Fibroblast of skin of right biceps (primary cell): ENCODE measurements around the gene GTF2A1.

ENCODE experiments used
- DNase-seq: peaks from one replicate; pipeline ENCODE4 v3.0.0-alpha.2; 2013

Gene GTF2A1

GRCh38 chr14:81172881-81173280 lies 47.9 kb downstream of the GTF2A1 start:
- peak; percentile 14 for DNase-seq

- DNase-seq, result peak; percentile 21
Observed at GRCh38 chr14:81172353-81172752, 48.4 kb downstream of the GTF2A1 start.

GRCh38 chr14:81170829-81171195 lies 49.9 kb downstream of the GTF2A1 start:
- DNase-seq, result no peak

GRCh38 chr14:81170104-81170828 lies 50.5 kb downstream of the GTF2A1 start:
- peak; percentile 85 for DNase-seq

- peak; percentile 18 for DNase-seq
Observed at GRCh38 chr14:81169711-81170103, 51.1 kb downstream of the GTF2A1 start.

- DNase-seq, result no peak
Observed at GRCh38 chr14:81169267-81169666, 51.5 kb downstream of the GTF2A1 start.

- no peak for DNase-seq
Observed at GRCh38 chr14:81166121-81166520, 54.6 kb downstream of the GTF2A1 start.

GRCh38 chr14:81165188-81165587 lies 55.6 kb downstream of the GTF2A1 start:
- no peak for DNase-seq

- DNase-seq, result peak; percentile 73
Observed at GRCh38 chr14:81164167-81164774, 56.5 kb downstream of the GTF2A1 start.

GRCh38 chr14:81162941-81163340 lies 57.8 kb downstream of the GTF2A1 start:
- peak; percentile 10 for DNase-seq

- no peak for DNase-seq
Observed at GRCh38 chr14:81161749-81162148, 59.0 kb downstream of the GTF2A1 start.

GRCh38 chr14:81161088-81161487 lies 59.7 kb downstream of the GTF2A1 start:
- DNase-seq, result no peak

GRCh38 chr14:81157431-81157830 lies 63.3 kb downstream of the GTF2A1 start:
- peak; percentile 20 for DNase-seq

GRCh38 chr14:81153187-81153586 lies 67.6 kb downstream of the GTF2A1 start:
- no peak for DNase-seq

GRCh38 chr14:81148635-81149034 lies 72.1 kb downstream of the GTF2A1 start:
- DNase-seq, result no peak

GRCh38 chr14:81147140-81147897 lies 73.4 kb downstream of the GTF2A1 start:
- no peak for DNase-seq

- no peak for DNase-seq
Observed at GRCh38 chr14:81144824-81145603, 75.7 kb downstream of the GTF2A1 start.

- no peak for DNase-seq
Observed at GRCh38 chr14:81143793-81144192, 77.0 kb downstream of the GTF2A1 start.

GRCh38 chr14:81141426-81141825 lies 79.3 kb downstream of the GTF2A1 start:
- DNase-seq, result no peak

GRCh38 chr14:81138429-81138828 lies 82.3 kb downstream of the GTF2A1 start:
- no peak for DNase-seq

GRCh38 chr14:81137316-81137715 lies 83.4 kb downstream of the GTF2A1 start:
- peak; percentile 57 for DNase-seq

- DNase-seq, result no peak
Observed at GRCh38 chr14:81133400-81133799, 87.4 kb downstream of the GTF2A1 start.

- no peak for DNase-seq
Observed at GRCh38 chr14:81132468-81132867, 88.3 kb downstream of the GTF2A1 start.
